ENCODE measurements around the gene EIF4EBP3. TPM values are rescaled to one million over a fixed set of nuclear protein-coding genes. Genes with fewer than 3 reads are reported as not detected.

The EIF4EBP3 gene
- total RNA-seq, 2 donors from 2014 or later = 8.5 to 11.0 TPM

DNA sequence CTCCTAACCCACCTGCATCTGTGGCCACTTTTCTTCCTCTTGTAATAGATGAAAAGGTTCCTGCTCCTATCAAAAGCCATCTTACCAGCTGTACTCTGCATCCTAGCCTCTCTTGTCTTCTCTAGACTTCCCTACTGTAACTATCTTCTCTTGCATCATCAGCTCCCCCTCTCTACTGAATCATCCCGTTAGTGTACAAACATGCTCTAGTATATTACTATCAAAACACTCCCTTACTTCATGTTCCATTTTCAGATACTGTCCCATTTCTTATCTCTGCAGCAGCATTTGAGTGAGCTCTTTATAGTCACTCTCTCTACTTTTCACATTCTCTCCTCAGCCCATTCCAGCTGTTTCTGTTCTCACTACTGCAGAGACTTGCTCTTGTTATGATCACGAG is 7.0 kb downstream of the EIF4EBP3 start:
- intact Hi-C loops (cut with DNase I) = no loop called here

DNA sequence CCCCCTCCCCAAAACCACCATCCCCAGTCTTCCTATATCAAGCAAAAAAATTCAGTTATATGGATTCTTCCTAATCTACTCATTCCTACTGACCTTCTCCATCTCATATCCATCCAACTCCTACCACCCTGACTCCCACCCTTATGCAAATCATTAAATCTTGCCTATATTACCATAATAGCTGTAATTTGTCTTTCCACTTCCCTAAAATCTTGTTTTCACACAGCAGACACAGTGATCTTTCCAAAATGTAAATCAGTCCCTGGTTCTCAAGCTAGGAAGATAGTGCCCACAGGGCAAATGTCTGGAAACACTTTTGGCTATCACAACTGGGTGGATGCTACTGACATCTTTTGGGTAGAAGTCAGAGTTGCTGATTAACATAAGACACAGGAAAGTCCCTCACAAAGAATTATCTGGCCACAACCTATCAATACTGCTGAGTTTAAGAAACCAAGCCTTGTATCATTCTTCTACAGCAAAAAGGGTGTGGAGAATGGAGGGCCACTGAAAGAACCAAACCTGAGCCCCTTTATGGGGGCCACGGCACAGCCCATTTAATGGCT is 8.4 kb downstream of the EIF4EBP3 start:
- intact Hi-C loops (cut with DNase I) = no loop called here
- no peak for DNase-seq (ENCODE audit: low spot score)

More for the DNA sequence above, 7.0 kb downstream of the EIF4EBP3 start:
- DNase-seq (ENCODE audit: low spot score) = no peak

DNA sequence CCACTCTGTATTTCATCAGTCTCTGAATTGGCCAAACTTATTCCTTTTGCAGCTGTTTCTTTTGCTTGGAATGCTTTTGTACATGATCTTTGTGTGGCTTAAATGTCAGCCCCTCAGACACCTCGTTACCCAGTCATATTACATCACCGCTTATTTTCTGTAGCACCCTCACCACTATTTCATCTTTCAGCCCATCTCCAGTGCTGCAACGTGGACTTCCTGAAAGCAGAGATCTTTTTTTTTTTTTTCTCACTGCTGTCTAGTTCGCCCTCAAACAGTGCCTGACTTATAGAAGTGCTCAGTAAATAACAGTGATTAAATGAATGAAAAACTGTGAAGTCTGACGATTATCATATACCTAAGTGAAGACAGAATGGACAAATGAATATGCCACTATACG is 9.0 kb downstream of the EIF4EBP3 start:
- intact Hi-C loops (cut with DNase I) = no loop called here
- DNase-seq (ENCODE audit: low spot score) = no peak

DNA sequence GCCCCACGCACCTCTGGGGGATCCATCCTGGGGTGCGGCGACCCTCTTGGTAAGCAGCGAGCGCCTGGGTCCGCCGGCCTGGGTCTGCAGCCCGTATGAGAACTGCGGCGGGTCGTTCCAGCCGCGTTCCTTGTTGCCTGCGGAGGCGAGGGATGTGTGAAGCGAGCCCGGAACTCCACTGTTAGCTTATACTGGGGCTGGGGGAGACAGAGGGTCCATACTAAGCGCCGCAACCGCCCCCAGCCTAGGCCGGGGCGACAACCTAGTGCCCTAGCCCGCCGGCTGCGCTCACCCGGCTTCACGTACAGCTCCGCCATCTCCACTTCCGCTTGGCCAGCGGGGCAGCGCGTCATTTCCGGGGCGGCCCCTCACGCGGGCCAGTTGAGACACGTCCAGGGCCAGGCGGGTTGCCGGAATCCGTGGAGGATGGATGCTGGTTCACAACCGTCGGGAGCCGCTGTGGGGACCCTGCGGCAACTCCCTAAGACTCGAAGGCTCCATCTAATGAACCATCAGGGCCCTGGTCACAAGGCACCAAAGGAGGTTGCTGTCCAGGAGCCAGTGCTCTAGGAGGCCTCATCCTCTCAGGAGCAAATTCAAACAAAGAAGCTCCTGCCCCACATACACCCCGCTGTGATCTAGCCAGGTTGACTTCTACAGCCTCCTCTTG is 9.8 kb downstream of the EIF4EBP3 start, which contains the start of gene SRA1:
TSS of gene SRA1 (minus strand) at position 338 of the 670 bp plus-strand sequence. CDS start at position 317, 21 bp downstream.
- peak; percentile 98 for DNase-seq (ENCODE audit: low spot score)
- intact Hi-C loops (cut with DNase I) = no loop called here

GRCh38 chr5:140557965-140558364 is 10.5 kb downstream of the EIF4EBP3 start:
- intact Hi-C loops (cut with DNase I) = no loop called here
- DNase-seq (ENCODE audit: low spot score) = no peak

GRCh38 chr5:140558542-140558941 is 11.1 kb downstream of the EIF4EBP3 start:
- peak; percentile 58 for DNase-seq (ENCODE audit: low spot score)
- intact Hi-C loops (cut with DNase I) = no loop called here

GRCh38 chr5:140560227-140560626 is 12.8 kb downstream of the EIF4EBP3 start:
- intact Hi-C loops (cut with DNase I) = loop anchor here (5.0 to 10.0 kb wide), 2 partner anchors 75 to 77 kb away; partner anchors contain the start of genes TMCO6 (in 2 of the 2) and CD14 (in 1 of the 2)
- no peak for DNase-seq (ENCODE audit: low spot score)

DNA sequence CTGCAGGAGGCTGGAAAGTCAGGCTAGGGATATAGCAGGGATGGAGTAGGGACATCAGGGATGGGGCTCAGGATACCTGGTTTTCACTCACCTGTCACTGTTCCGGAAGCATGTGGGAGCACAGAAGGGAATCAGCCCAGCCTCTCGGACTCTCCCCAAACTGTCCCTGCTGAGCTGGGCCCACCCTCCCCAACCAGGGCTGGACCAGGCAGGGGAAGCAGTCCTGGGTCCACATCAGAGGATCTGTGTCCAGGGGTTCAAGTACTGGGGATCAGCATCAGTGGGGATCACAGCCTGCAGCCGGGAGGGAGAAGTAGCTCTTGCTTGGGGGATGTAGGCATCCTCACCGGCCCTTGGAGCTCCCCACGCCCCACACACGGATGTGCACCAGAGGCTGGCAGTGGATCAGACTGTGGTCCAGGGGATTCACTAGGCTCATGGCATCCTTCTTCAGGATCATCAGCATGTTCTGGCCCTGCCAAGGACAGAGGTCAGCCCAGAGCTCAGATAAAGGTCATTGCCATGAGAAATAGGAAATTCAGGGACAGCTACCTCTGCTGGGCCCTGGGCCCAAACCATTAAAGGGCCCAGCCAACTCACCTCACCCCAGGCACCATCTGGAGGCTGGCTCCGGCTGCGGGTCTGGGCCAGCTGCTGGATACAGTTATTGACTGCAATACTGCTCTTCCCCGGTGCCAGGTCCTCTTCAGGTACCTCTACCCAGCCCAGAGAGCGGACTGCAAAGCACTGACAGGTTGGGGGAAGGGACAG is 14.5 kb downstream of the EIF4EBP3 start:
- intact Hi-C loops (cut with DNase I) = loop anchor here (5.0 to 10.0 kb wide), 2 partner anchors 73 to 75 kb away; partner anchors contain the start of genes TMCO6 (in 2 of the 2) and CD14 (in 1 of the 2)
- DNase-seq (ENCODE audit: low spot score) = peak; percentile 52

- intact Hi-C loops (cut with DNase I) = loop anchor here (5.0 to 10.0 kb wide), 2 partner anchors 71 to 74 kb away; partner anchors contain the start of genes TMCO6 (in 2 of the 2) and CD14 (in 1 of the 2)
- peak; percentile 79 for DNase-seq (ENCODE audit: low spot score)
These were observed 16.1 kb downstream of the EIF4EBP3 start for GRCh38 chr5:140563596-140563995.

DNA sequence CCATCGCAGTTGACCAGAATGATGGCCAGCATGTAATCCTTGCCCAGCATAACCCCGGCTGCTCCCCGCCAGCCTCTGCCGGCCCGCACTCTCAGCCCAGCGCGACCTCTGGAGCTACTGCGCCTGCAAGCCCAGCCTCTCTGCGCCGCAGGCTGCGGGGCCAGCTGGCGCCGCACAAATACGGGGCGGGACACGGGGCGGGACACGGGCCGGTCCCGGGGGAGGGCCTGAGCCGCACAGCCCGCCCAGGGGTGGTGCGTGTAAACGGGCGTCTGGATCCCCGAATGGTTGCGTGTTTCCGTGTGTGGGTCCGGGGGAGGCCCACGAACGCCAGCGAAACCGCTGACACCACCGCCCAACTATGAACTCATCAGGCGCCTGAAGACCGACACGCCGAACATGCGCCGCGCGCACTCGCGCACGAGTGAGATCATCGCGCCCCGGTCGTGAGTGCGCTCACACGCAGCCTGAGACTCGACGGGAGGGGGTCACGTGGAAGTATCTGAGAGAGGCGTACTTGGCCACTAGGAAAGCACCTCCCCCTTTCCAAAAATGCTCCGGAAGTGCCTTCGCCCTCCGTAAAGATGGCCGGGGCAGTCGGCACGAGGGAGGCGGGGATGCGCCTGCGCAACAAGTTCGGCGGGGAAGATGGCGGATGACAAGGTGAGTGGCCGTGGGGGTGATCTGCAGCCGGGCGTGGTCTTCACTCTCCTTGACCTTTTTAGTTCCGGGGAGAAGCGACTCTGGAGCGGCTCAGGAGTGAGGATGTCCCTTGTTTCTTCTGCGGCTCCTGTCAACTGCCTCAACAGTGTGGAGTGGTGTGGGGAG is 16.9 kb downstream of the EIF4EBP3 start, which contains the start of the genes APBB3 and SLC35A4:
TSS of gene APBB3 (minus strand) at position 403 of the 828 bp plus-strand sequence. CDS start at position 50, 353 bp downstream.
TSS of gene SLC35A4 (plus strand) at position 633 of the 828 bp plus-strand sequence. CDS start 2,342 bp downstream, outside the sequence.
- intact Hi-C loops (cut with DNase I) = loop anchor here (5.0 to 10.0 kb wide), 2 partner anchors 70 to 73 kb away; partner anchors contain the start of genes TMCO6 (in 2 of the 2) and CD14 (in 1 of the 2)
- DNase-seq (ENCODE audit: low spot score) = peak; percentile 99

DNA sequence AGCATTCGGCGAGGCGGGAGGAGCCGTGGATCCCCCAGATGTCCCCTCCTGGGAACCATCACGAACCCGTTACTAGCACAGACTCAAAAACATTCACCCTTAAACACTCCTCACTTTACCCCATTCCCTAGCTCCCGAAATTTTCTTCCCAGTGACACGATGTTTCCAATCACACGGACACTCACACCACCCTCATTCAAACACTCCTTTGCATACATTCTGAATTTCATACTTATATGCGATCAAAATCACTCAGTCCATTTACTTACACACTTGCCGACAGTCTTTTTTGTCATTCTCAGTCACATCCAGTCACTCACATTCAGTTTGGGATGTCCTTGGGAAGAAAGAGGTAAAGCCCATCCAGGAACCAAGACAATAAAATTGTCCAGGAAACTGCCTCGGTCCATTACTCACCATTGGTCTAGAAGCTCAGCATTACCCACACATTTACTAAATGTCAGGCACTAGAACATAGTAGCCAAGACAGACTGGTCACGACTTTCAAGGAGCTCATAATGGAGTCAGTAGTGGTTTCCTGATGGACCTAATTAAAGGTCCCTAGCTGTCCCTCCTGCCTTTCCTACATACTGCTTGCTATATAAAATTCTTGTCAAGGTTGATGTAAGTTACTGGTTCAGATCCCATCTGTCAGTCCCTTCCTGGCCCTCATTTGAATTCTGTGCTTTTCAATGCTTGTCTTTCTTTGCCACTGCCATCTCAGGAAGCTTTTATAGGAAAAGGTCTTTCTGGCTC is 17.7 kb downstream of the EIF4EBP3 start:
- intact Hi-C loops (cut with DNase I) = loop anchor here in 1 of 2 donors (10.0 kb wide), 1 partner anchor 70 kb away; the partner anchor contains the start of genes CD14 and TMCO6
- no peak for DNase-seq (ENCODE audit: low spot score)

DNA sequence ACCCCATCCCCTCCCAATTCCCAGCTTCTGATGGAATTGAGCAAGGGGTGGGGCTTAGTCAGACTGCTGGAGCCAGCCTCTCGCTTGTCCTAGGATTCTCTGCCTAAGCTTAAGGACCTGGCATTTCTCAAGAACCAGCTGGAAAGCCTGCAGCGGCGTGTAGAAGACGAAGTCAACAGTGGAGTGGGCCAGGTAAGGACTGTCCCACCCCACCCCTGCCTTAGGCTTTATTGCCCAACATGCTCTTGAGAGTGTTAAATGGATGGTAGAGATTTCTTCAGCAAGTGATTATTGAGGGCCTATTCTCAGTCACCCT is 18.3 kb downstream of the EIF4EBP3 start:
- intact Hi-C loops (cut with DNase I) = loop anchor here in 1 of 2 donors (10.0 kb wide), 1 partner anchor 69 kb away; the partner anchor contains the start of genes CD14 and TMCO6
- DNase-seq (ENCODE audit: low spot score) = peak; percentile 58

DNA sequence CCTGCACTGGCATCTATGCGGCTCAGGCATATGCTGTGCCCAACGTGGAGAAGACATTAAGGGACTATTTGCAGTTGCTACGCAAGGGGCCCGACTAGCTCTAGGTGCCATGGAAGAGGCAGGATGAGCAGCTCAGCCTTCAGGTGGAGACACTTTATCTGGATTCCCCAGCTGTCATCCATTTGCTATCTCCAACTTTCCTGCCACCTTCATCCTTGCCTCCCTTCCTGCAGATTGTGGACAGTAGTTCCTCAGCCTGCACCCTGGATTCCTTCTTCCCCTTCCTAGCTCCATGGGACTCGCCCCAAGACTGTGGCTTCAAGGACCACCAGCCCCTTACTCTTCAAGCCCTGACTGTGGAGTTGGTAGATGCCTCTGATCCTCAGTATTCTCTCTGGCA is 19.2 kb downstream of the EIF4EBP3 start:
- intact Hi-C loops (cut with DNase I) = loop anchor here in 1 of 2 donors (10.0 kb wide), 1 partner anchor 68 kb away; the partner anchor contains the start of genes CD14 and TMCO6
- DNase-seq (ENCODE audit: low spot score) = peak; percentile 35

- intact Hi-C loops (cut with DNase I) = loop anchor here in 1 of 2 donors (10.0 kb wide), 1 partner anchor 68 kb away; the partner anchor contains the start of genes CD14 and TMCO6
- peak; percentile 67 for DNase-seq (ENCODE audit: low spot score)
These were observed 19.8 kb downstream of the EIF4EBP3 start for GRCh38 chr5:140567136-140567818.

DNA sequence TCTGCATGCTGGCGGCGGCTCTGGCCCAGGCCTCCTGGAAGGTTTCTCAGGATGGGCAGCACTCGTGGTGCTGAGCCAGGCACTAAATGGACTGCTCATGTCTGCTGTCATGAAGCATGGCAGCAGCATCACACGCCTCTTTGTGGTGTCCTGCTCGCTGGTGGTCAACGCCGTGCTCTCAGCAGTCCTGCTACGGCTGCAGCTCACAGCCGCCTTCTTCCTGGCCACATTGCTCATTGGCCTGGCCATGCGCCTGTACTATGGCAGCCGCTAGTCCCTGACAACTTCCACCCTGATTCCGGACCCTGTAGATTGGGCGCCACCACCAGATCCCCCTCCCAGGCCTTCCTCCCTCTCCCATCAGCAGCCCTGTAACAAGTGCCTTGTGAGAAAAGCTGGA is 20.4 kb downstream of the EIF4EBP3 start:
- intact Hi-C loops (cut with DNase I) = loop anchor here in 1 of 2 donors (10.0 kb wide), 1 partner anchor 67 kb away; the partner anchor contains the start of genes CD14 and TMCO6
- DNase-seq (ENCODE audit: low spot score) = no peak

- intact Hi-C loops (cut with DNase I) = loop anchor here in 1 of 2 donors (10.0 kb wide), 1 partner anchor 66 kb away; the partner anchor contains the start of genes CD14 and TMCO6
These were observed 21.1 kb downstream of the EIF4EBP3 start for GRCh38 chr5:140568443-140569063.

More at GRCh38 chr5:140568443-140569063, 21.1 kb downstream of the EIF4EBP3 start:
- DNase-seq (ENCODE audit: low spot score) = no peak

All from posterior vena cava (tissue), 2 donors.